DMS 273 (cell line): Measurements from ENCODE around the gene CABP4.
A peak's percentile ranks its signal among the peaks of the same experiment; 100 is the strongest.

Source experiments
- DNase-seq: peaks from one replicate; lab custom pipeline; 2025; ENCODE audit not compliant: unreplicated experiment; lab: John Stamatoyannopoulos, UW

CABP4 gene

GRCh38 chr11:67435031-67435726 is 20.0 kb upstream of the CABP4 start:
- no peak for DNase-seq

GRCh38 chr11:67435727-67436458 is 19.3 kb upstream of the CABP4 start:
- no peak for DNase-seq

- peak; percentile 38 for DNase-seq
Observed at GRCh38 chr11:67436459-67437081, 18.6 kb upstream of the CABP4 start.

GRCh38 chr11:67437082-67437808 is 17.9 kb upstream of the CABP4 start, which contains the start of gene PTPRCAP:
Gene PTPRCAP, minus strand, starts transcription at chr11:67437682. Its CDS starts 63 bp downstream, at chr11:67437619.
- no peak for DNase-seq

- DNase-seq = no peak
Observed at GRCh38 chr11:67437809-67438157, 17.4 kb upstream of the CABP4 start.

- no peak for DNase-seq
Observed at GRCh38 chr11:67438158-67438902, 16.8 kb upstream of the CABP4 start.

GRCh38 chr11:67439321-67440228 is 15.6 kb upstream of the CABP4 start:
- peak; percentile 66 for DNase-seq

GRCh38 chr11:67440229-67441097 is 14.7 kb upstream of the CABP4 start:
- no peak for DNase-seq

GRCh38 chr11:67441098-67441563 is 14.0 kb upstream of the CABP4 start:
- DNase-seq = peak; percentile 33

GRCh38 chr11:67441731-67442351 is 13.3 kb upstream of the CABP4 start:
- no peak for DNase-seq

GRCh38 chr11:67442504-67443404 is 12.4 kb upstream of the CABP4 start:
- no peak for DNase-seq

- DNase-seq = no peak
Observed at GRCh38 chr11:67445515-67445914, 9.6 kb upstream of the CABP4 start.

GRCh38 chr11:67448220-67448609 is 6.9 kb upstream of the CABP4 start:
- DNase-seq = no peak

GRCh38 chr11:67449116-67449844 is 5.9 kb upstream of the CABP4 start:
- no peak for DNase-seq

- no peak for DNase-seq
Observed at GRCh38 chr11:67450796-67451657, 4.1 kb upstream of the CABP4 start.

GRCh38 chr11:67451658-67451976 is 3.5 kb upstream of the CABP4 start:
- no peak for DNase-seq
